ENCODE data around the gene DPYSL5. TPM values are rescaled to one million over a fixed set of nuclear protein-coding genes. Genes with fewer than 3 reads are reported as not detected.
A peak's percentile ranks its signal among the peaks of the same experiment; 100 is the strongest.
"Not testable (repeated sequence)": the region's sequence is repeated elsewhere in the genome, so short reads cannot be mapped to it uniquely, and the experiment has no call there.

DPYSL5 gene
- total and polyA plus RNA-seq, 2 of the 8 experiments (the other 6 are each of a cell fraction or from before 2014, with no cell fraction given) = 11.9 to 16.4 TPM

- peak in 1 of 2 experiments; percentile 42; a peak in 1 of 4 replicates for TF ChIP-seq SIN3A (conservative IDR thresholded peaks at IDR 0.05 in 1 of 2, IDR thresholded peaks at IDR 0.05 in 1 of 2; ENCODE audit: low read depth in 1 of 2, low read length in 2 of 2)
Measured at GRCh38 chr2:26922405-26923188, 74.7 kb downstream of the DPYSL5 start (continued).

- H2AFZ ChIP-seq (ENCODE audit: low read length); H2BK15ac ChIP-seq (ENCODE audit: low read length); H4K20me1 ChIP-seq (replicated peaks in 1 of 2; ENCODE audit: control insufficient read depth in 1 of 2, insufficient read depth in 2 of 2, low read length in 2 of 2); H4K8ac ChIP-seq (ENCODE audit: extremely low read depth, insufficient read depth, low read length); H3K79me1 ChIP-seq (ENCODE audit: low read depth, low read length); H3K36me3 ChIP-seq (ENCODE audit: control insufficient read depth in 2 of 4, insufficient read depth in 4 of 4, low read length in 3 of 4); H3K4ac ChIP-seq (replicated peaks; ENCODE audit: insufficient read length, low read depth, low read length); H2BK12ac ChIP-seq (ENCODE audit: low read depth, low read length); H3K23me2 ChIP-seq (ENCODE audit: low read depth, low read length); H3K56ac ChIP-seq (replicated peaks; ENCODE audit: insufficient read length, low read depth, low read length); H3K79me2 ChIP-seq (ENCODE audit: control insufficient read depth in 1 of 2, insufficient read depth in 2 of 2, low read length in 2 of 2); H3K27me3 ChIP-seq (replicated peaks in 1 of 4; ENCODE audit: control insufficient read depth in 3 of 4, extremely low read depth in 1 of 4, insufficient read depth in 3 of 4, low read length in 3 of 4); FAIRE-seq; H3K27ac ChIP-seq (ENCODE audit: low read depth, low read length); H3K4me2 ChIP-seq (ENCODE audit: insufficient read depth in 1 of 2, low read depth in 2 of 2, low read length in 2 of 2); H4K91ac ChIP-seq (replicated peaks; ENCODE audit: insufficient read length, low read length); H3K4me1 ChIP-seq (replicated peaks in 1 of 4; ENCODE audit: control insufficient read depth in 3 of 4, insufficient read depth in 4 of 4, low read length in 3 of 4); H3K14ac ChIP-seq (ENCODE audit: insufficient read length); H3K4me3 ChIP-seq (ENCODE audit: extremely low read depth in 1 of 4, insufficient read depth in 2 of 4, low read depth in 3 of 4, low read length in 4 of 4); H3K9me3 ChIP-seq (ENCODE audit: insufficient read depth in 2 of 2, low read depth in 1 of 2, low read length in 1 of 2); H3K18ac ChIP-seq (ENCODE audit: extremely low read depth, low read length); DNase-seq (ENCODE audit: low read depth in 1 of 2, low spot score in 2 of 2); H4K5ac ChIP-seq (ENCODE audit: insufficient read length, low read depth, low read length); H3K9ac ChIP-seq (replicated peaks in 1 of 4; ENCODE audit: extremely low read depth in 1 of 4, low read depth in 3 of 4, low read length in 3 of 4); H2BK20ac ChIP-seq (ENCODE audit: low read length); H2BK5ac ChIP-seq (ENCODE audit: low read depth, low read length); H3K23ac ChIP-seq (ENCODE audit: insufficient read length); H2BK120ac ChIP-seq (replicated peaks; ENCODE audit: low read depth, low read length); H2AK5ac ChIP-seq (ENCODE audit: low read depth, low read length): not testable (repeated sequence)
- WGBS, 2 experiments (ENCODE audit: extremely low coverage in 1 of 2, insufficient coverage in 1 of 2, insufficient read length in 1 of 2, insufficient replicate concordance in 2 of 2, low coverage in 1 of 2, low lambda C conversion rate in 2 of 2, missing lambda C conversion rate in 1 of 2) = 79% methylated on average over 1 of the region's 1 CpG; no CpG with 5 or more reads in 1 of the 2 experiments
- POLR2A ChIA-PET (ENCODE audit: partially characterized antibody) = interaction anchor here (1.1 to 2.3 kb wide), 3 partner anchors 10 to 77 kb away, joined by 4 to 6 read pairs (median 6); no protein-coding TSS in a partner anchor
- CTCF ChIA-PET (ENCODE audit: partially characterized antibody) = interaction anchor here (0.6 to 3.3 kb wide), 39 partner anchors 9 to 1402 kb away, joined by 3 to 55 read pairs (median 5); partner anchors contain the start of gene DPYSL5
Measured at GRCh38 chr2:26923189-26923466, 75.2 kb downstream of the DPYSL5 start.
